ENCODE measurements around the gene BATF.

The BATF gene

GRCh38 chr14:75499084-75499875, 23.0 kb upstream of the BATF start:
- FAIRE-seq (peak; percentile 85), DNase-seq (ENCODE audit: insufficient read length, low spot score) (no peak)

GRCh38 chr14:75501080-75501479, 21.2 kb upstream of the BATF start:
- peak; percentile 77 for FAIRE-seq
- DNase-seq (ENCODE audit: insufficient read length, low spot score): no peak

GRCh38 chr14:75504411-75504810, 17.9 kb upstream of the BATF start:
- DNase-seq (ENCODE audit: insufficient read length, low spot score) (no peak), FAIRE-seq (no peak)

- DNase-seq (ENCODE audit: insufficient read length, low spot score) (no peak), FAIRE-seq (no peak)
These were observed 15.3 kb upstream of the BATF start for GRCh38 chr14:75506930-75507329.

- no peak for FAIRE-seq
- DNase-seq (ENCODE audit: insufficient read length, low spot score): no peak
These were observed 11.7 kb upstream of the BATF start for GRCh38 chr14:75510547-75510946.

GRCh38 chr14:75511201-75511600, 11.1 kb upstream of the BATF start:
- DNase-seq (ENCODE audit: insufficient read length, low spot score) (no peak), FAIRE-seq (no peak)

- FAIRE-seq (peak; percentile 4), DNase-seq (ENCODE audit: insufficient read length, low spot score) (no peak)
These were observed 8.2 kb upstream of the BATF start for GRCh38 chr14:75513911-75514672.

GRCh38 chr14:75514673-75515628, 7.3 kb upstream of the BATF start:
- no peak for DNase-seq (ENCODE audit: insufficient read length, low spot score)
- no peak for FAIRE-seq

- DNase-seq (ENCODE audit: insufficient read length, low spot score) (no peak), FAIRE-seq (no peak)
These were observed 6.7 kb upstream of the BATF start for GRCh38 chr14:75515629-75515996.

- DNase-seq (ENCODE audit: insufficient read length, low spot score) (no peak), FAIRE-seq (peak; percentile 80)
These were observed 3.6 kb upstream of the BATF start for GRCh38 chr14:75518625-75519024.

- FAIRE-seq: no peak
- DNase-seq (ENCODE audit: insufficient read length, low spot score): no peak
These were observed 2.9 kb upstream of the BATF start for GRCh38 chr14:75519394-75519793.

GRCh38 chr14:75519826-75520728, 2.2 kb upstream of the BATF start:
- peak; percentile 49 for FAIRE-seq
- DNase-seq (ENCODE audit: insufficient read length, low spot score): no peak

- DNase-seq (ENCODE audit: insufficient read length, low spot score) (no peak), FAIRE-seq (no peak)
These were observed 1.4 kb upstream of the BATF start for GRCh38 chr14:75520852-75521251.

GRCh38 chr14:75521415-75522199, 662 bp upstream of the BATF start:
- FAIRE-seq (no peak), DNase-seq (ENCODE audit: insufficient read length, low spot score) (no peak)

GRCh38 chr14:75522983-75523318, 682 bp downstream of the BATF start:
- no peak for DNase-seq (ENCODE audit: insufficient read length, low spot score)
- no peak for FAIRE-seq

GRCh38 chr14:75523771-75524171, 1.5 kb downstream of the BATF start:
- no peak for DNase-seq (ENCODE audit: insufficient read length, low spot score)
- FAIRE-seq: no peak

GRCh38 chr14:75525969-75526368, 3.7 kb downstream of the BATF start:
- no peak for DNase-seq (ENCODE audit: insufficient read length, low spot score)
- no peak for FAIRE-seq

GRCh38 chr14:75527449-75528163, 5.3 kb downstream of the BATF start:
- no peak for DNase-seq (ENCODE audit: insufficient read length, low spot score)
- peak; percentile 89 for FAIRE-seq

- DNase-seq (ENCODE audit: insufficient read length, low spot score): no peak
- FAIRE-seq: peak; percentile 59
These were observed 9.0 kb downstream of the BATF start for GRCh38 chr14:75531256-75531655.

Data from HTR-8/SVneo (cell line).